H1 (cell line): Measurements from ENCODE around the gene TBC1D22A. TPM values are rescaled to one million over a fixed set of nuclear protein-coding genes. Genes with fewer than 3 reads are reported as not detected.
A peak's percentile ranks its signal among the peaks of the same experiment; 100 is the strongest.

Source experiments
- CTCF ChIA-PET: fragments of 300-600 bp; sonication (Branson Sonifier 250); formaldehyde crosslinking; loops from one replicate; lab custom pipeline; 2021; ENCODE audit not compliant: partially characterized antibody; lab: Charles Lee
- POLR2A ChIA-PET: fragments of 300-600 bp; sonication (Branson Sonifier 250); formaldehyde crosslinking; loops from one replicate; lab custom pipeline; 2021; ENCODE audit warnings: inconsistent platforms; ENCODE audit not compliant: partially characterized antibody; lab: Charles Lee
- DNase-seq, 2 experiments: peaks; one replicate each; pipeline versions ENCODE4 v3.0.0 to v3.0.0-alpha.2; 2010 to 2022; ENCODE audit warnings: low spot score in 2 of 2, low read depth in 1 of 2, mixed read lengths in 1 of 2
- FAIRE-seq: peaks from 2 replicates; lab custom pipeline; 2011; peaks lifted over from hg19 to GRCh38; lab: Jason Lieb, UNC
- H2AFZ ChIP-seq: 2 replicates; pipeline ENCODE4 v1.8.1; 2012; ENCODE audit warnings: low read length, inconsistent platforms
- H2AK5ac ChIP-seq: 2 replicates; pipeline ENCODE4 v1.6.1; 2013; ENCODE audit warnings: low read depth, low read length
- H2BK120ac ChIP-seq: replicated peaks from 2 replicates; pipeline ENCODE3; 2013; ENCODE audit warnings: low read depth, low read length, inconsistent platforms
- H2BK12ac ChIP-seq: 2 replicates; pipeline ENCODE4 v1.6.1; 2013; ENCODE audit warnings: low read depth, low read length
- H2BK15ac ChIP-seq: 2 replicates; pipeline ENCODE4 v1.6.1; 2013; ENCODE audit warnings: low read length
- H2BK20ac ChIP-seq: 2 replicates; pipeline ENCODE4 v1.6.1; 2013; ENCODE audit warnings: low read length
- H2BK5ac ChIP-seq: 2 replicates; pipeline ENCODE4 v1.6.1; 2013; ENCODE audit warnings: low read depth, low read length
- H3K14ac ChIP-seq: 2 replicates; pipeline ENCODE4 v1.6.1; 2013; ENCODE audit warnings: inconsistent platforms; ENCODE audit not compliant: insufficient read length
- H3K18ac ChIP-seq: 2 replicates; pipeline ENCODE4 v1.6.1; 2013; ENCODE audit warnings: low read length; ENCODE audit errors: extremely low read depth
- H3K23ac ChIP-seq: 2 replicates; pipeline ENCODE4 v1.6.1; 2013; ENCODE audit warnings: inconsistent platforms; ENCODE audit not compliant: insufficient read length
- H3K23me2 ChIP-seq: 2 replicates; pipeline ENCODE4 v1.6.1; 2013; ENCODE audit warnings: low read depth, low read length
- H3K27ac ChIP-seq: 2 replicates; pipeline ENCODE4 v1.6.1; 2011; ENCODE audit warnings: low read depth, low read length, inconsistent platforms
- H3K27me3 ChIP-seq, 4 experiments: replicated peaks in 1 of 4; 1 replicate in 1 of 4; 2 replicates in 3 of 4; pipeline versions ENCODE4 v1.6.1 to v1.8.1; 2011 to 2013; ENCODE audit warnings: low read length in 3 of 4, mild to moderate bottlenecking in 3 of 4, inconsistent platforms in 2 of 4, mixed read lengths in 2 of 4, moderate library complexity in 1 of 4; ENCODE audit not compliant: control insufficient read depth in 3 of 4, insufficient read depth in 3 of 4; ENCODE audit errors: extremely low read depth in 1 of 4
- H3K36me3 ChIP-seq, 4 experiments: 2 replicates each; pipeline versions ENCODE4 v1.6.1 to v1.8.1; 2011 to 2013; ENCODE audit warnings: mild to moderate bottlenecking in 4 of 4, low read length in 3 of 4, moderate library complexity in 2 of 4, control low read depth in 1 of 4, inconsistent platforms in 1 of 4; ENCODE audit not compliant: insufficient read depth in 4 of 4, control insufficient read depth in 2 of 4
- H3K4ac ChIP-seq: replicated peaks from 2 replicates; pipeline ENCODE3; 2013; ENCODE audit warnings: low read length, low read depth, mixed read lengths, inconsistent platforms; ENCODE audit not compliant: insufficient read length
- H3K4me1 ChIP-seq, 4 experiments: replicated peaks in 1 of 4; 1 replicate in 1 of 4; 2 replicates in 3 of 4; pipeline versions ENCODE4 v1.6.1 to v1.8.1; 2011 to 2013; ENCODE audit warnings: low read length in 3 of 4, inconsistent platforms in 2 of 4, mixed read lengths in 1 of 4; ENCODE audit not compliant: insufficient read depth in 4 of 4, control insufficient read depth in 3 of 4
- H3K4me2 ChIP-seq, 2 experiments: 2 replicates each; pipeline versions ENCODE4 v1.6.1 to v1.8.1; 2011 to 2013; ENCODE audit warnings: low read depth in 2 of 2, low read length in 2 of 2, control low read depth in 1 of 2, inconsistent platforms in 1 of 2, mild to moderate bottlenecking in 1 of 2; ENCODE audit not compliant: insufficient read depth in 1 of 2
- H3K4me3 ChIP-seq, 4 experiments: fragments of 200-600, 300-600 bp in 1 of 4; sonication (generic), shearing (Covaris generic), sonication (Bioruptor Twin) in 1 of 4; 2 replicates each; pipeline versions ENCODE4 v1.5.1 to v1.8.1; 2011 to 2016; ENCODE audit warnings: low read length in 4 of 4, low read depth in 3 of 4, control low read depth in 2 of 4, inconsistent platforms in 2 of 4, mild to moderate bottlenecking in 2 of 4, mixed read lengths in 1 of 4, moderate library complexity in 1 of 4; ENCODE audit not compliant: insufficient read depth in 2 of 4; ENCODE audit errors: extremely low read depth in 1 of 4
- H3K56ac ChIP-seq: replicated peaks from 2 replicates; pipeline ENCODE3; 2013; ENCODE audit warnings: low read depth, mild to moderate bottlenecking, mixed read lengths, low read length, inconsistent platforms; ENCODE audit not compliant: insufficient read length
- H3K79me1 ChIP-seq: 2 replicates; pipeline ENCODE4 v1.6.1; 2013; ENCODE audit warnings: low read depth, low read length, control low read depth
- H3K79me2 ChIP-seq, 2 experiments: 2 replicates each; pipeline versions ENCODE4 v1.6.1 to v1.8.1; 2012 to 2013; ENCODE audit warnings: low read length in 2 of 2, mild to moderate bottlenecking in 2 of 2, inconsistent platforms in 1 of 2; ENCODE audit not compliant: insufficient read depth in 2 of 2, control insufficient read depth in 1 of 2
- H3K9ac ChIP-seq, 4 experiments: replicated peaks in 1 of 4; 1 replicate in 1 of 4; 2 replicates in 3 of 4; pipeline versions ENCODE4 v1.6.1 to v1.8.1; 2011 to 2013; ENCODE audit warnings: low read depth in 3 of 4, low read length in 3 of 4, control low read depth in 2 of 4, mild to moderate bottlenecking in 2 of 4, moderate library complexity in 2 of 4, inconsistent platforms in 1 of 4; ENCODE audit errors: extremely low read depth in 1 of 4
- H3K9me3 ChIP-seq, 2 experiments: 2 replicates each; pipeline versions ENCODE4 v1.6.1 to v1.8.1; 2012 to 2013; ENCODE audit warnings: mild to moderate bottlenecking in 2 of 2, moderate library complexity in 2 of 2, control low read depth in 1 of 2, inconsistent platforms in 1 of 2, low read depth in 1 of 2, low read length in 1 of 2, mixed read lengths in 1 of 2; ENCODE audit not compliant: insufficient read depth in 2 of 2
- H4K20me1 ChIP-seq, 2 experiments: replicated peaks in 1 of 2; 2 replicates each; pipeline versions ENCODE3 to v1.8.1; 2011 to 2013; ENCODE audit warnings: inconsistent platforms in 2 of 2, low read length in 2 of 2, mild to moderate bottlenecking in 1 of 2; ENCODE audit not compliant: insufficient read depth in 2 of 2, control insufficient read depth in 1 of 2
- H4K5ac ChIP-seq: 2 replicates; pipeline ENCODE4 v1.6.1; 2013; ENCODE audit warnings: low read length, low read depth, mixed read lengths, inconsistent platforms; ENCODE audit not compliant: insufficient read length
- H4K8ac ChIP-seq: 2 replicates; pipeline ENCODE4 v1.8.0; 2013; ENCODE audit warnings: mild to moderate bottlenecking, moderate library complexity, low read length, inconsistent platforms; ENCODE audit not compliant: insufficient read depth; ENCODE audit errors: extremely low read depth
- H4K91ac ChIP-seq: replicated peaks from 2 replicates; pipeline ENCODE3; 2013; ENCODE audit warnings: low read length, mixed read lengths, inconsistent platforms; ENCODE audit not compliant: insufficient read length
- CBX5 ChIP-seq: fragments of 300-800, 300-1000 bp; sonication (generic); IDR thresholded peaks from 2 replicates; pipeline ENCODE4 v1.7.1; 2016; ENCODE audit warnings: antibody characterized with exemption, low read length, low read depth
- GABPA ChIP-seq: IDR thresholded peaks from 2 replicates; pipeline ENCODE4 v1.6.1; 2011; ENCODE audit warnings: mild to moderate bottlenecking, low read length, moderate library complexity, borderline replicate concordance; ENCODE audit not compliant: insufficient read depth
- GTF2F1 ChIP-seq: IDR thresholded peaks from 2 replicates; pipeline ENCODE4 v1.6.1; 2012; ENCODE audit warnings: low read depth, low read length, improper control_type of control experiment, borderline replicate concordance
- HDAC6 ChIP-seq: IDR thresholded peaks from one replicate; pipeline ENCODE4 v1.7.1; 2012; ENCODE audit warnings: low read depth, mild to moderate bottlenecking, inconsistent platforms, low read length, moderate library complexity
- KDM4A ChIP-seq: IDR thresholded peaks from one replicate; pipeline ENCODE4 v1.7.1; 2012; ENCODE audit warnings: low read depth, mild to moderate bottlenecking, moderate library complexity, low read length, inconsistent platforms; ENCODE audit not compliant: severe bottlenecking
- KDM5A ChIP-seq: fragments of 200-600 bp; IDR thresholded peaks from 2 replicates; pipeline ENCODE4 v1.7.1; 2012; ENCODE audit warnings: mild to moderate bottlenecking, low read length, inconsistent platforms, mixed read lengths
- POLR2A ChIP-seq, 2 experiments: IDR thresholded peaks; 1 replicate in 1 of 2; 2 replicates in 1 of 2; pipeline ENCODE4 v1.6.1; 2011; ENCODE audit warnings: low read depth in 2 of 2, low read length in 2 of 2, mild to moderate bottlenecking in 2 of 2; ENCODE audit errors: control extremely low read depth in 1 of 2
- POLR2AphosphoS5 ChIP-seq: IDR thresholded peaks from 2 replicates; pipeline ENCODE4 v1.6.1; 2011; ENCODE audit warnings: low read depth, low read length
- RBBP5 ChIP-seq: IDR thresholded peaks from 2 replicates; pipeline ENCODE4 v1.7.1; 2012; ENCODE audit warnings: low read depth, mild to moderate bottlenecking, inconsistent platforms, low read length, moderate library complexity, borderline replicate concordance
- SIN3A ChIP-seq, 2 experiments: IDR thresholded peaks in 1 of 2; conservative IDR thresholded peaks in 1 of 2; 2 replicates each; pipeline ENCODE4 v1.6.1; 2011 to 2012; ENCODE audit warnings: low read length in 2 of 2, improper control_type of control experiment in 1 of 2, low read depth in 1 of 2, mild to moderate bottlenecking in 1 of 2
- SIX5 ChIP-seq: IDR thresholded peaks from 2 replicates; pipeline ENCODE4 v1.6.1; 2011; ENCODE audit warnings: mild to moderate bottlenecking, low read depth, low read length
- SRF ChIP-seq: IDR thresholded peaks from 2 replicates; pipeline ENCODE4 v1.6.1; 2011; ENCODE audit warnings: mild to moderate bottlenecking, low read depth, low read length, moderate library complexity
- TAF1 ChIP-seq: IDR thresholded peaks from 2 replicates; pipeline ENCODE4 v1.6.1; 2011; ENCODE audit warnings: mild to moderate bottlenecking, low read depth, low read length
- WGBS, 2 experiments: shearing (Covaris generic) in 1 of 2; methylation state at CpG; one replicate each; pipeline versions ENCODE4 v1.1.6 to v1.1.7; 2013 to 2015; ENCODE audit warnings: low lambda C conversion rate in 2 of 2, mixed read lengths in 2 of 2, inconsistent platforms in 1 of 2, low coverage in 1 of 2, missing lambda C conversion rate in 1 of 2; ENCODE audit not compliant: insufficient replicate concordance in 2 of 2, insufficient coverage in 1 of 2, insufficient read length in 1 of 2; ENCODE audit errors: extremely low coverage in 1 of 2, missing lambda C conversion rate in 1 of 2; 5-methylcytosine and 5-hydroxymethylcytosine counted together
- polyA plus RNA-seq, 7 experiments: library from polyadenylated mRNA; depleted of rRNA in 3 of 7; stranded (reverse) in 5 of 7; unstranded in 2 of 7; fragments of >200 nt in 5 of 7; fragments of 200-250 nt in 2 of 7; gene quantifications; 1 replicate in 5 of 7; 2 replicates in 1 of 7; 4 replicates in 1 of 7; pipeline versions ENCODE4 v1.2.1 to v1.2.3, GENCODE V29; 2011 to 2013; ENCODE audit warnings: missing spikeins in 2 of 7, mixed read lengths in 2 of 7
- total RNA-seq: library from RNA; stranded (reverse); fragmentation: NEBNext Ultra II Directional; extraction: Animal tissue kit (Norgen Biotek cat#: 25700); gene quantifications from 2 replicates; pipeline ENCODE4 v1.2.1, GENCODE V29; 2021
- TF ChIP-seq, protein P1 (sequence below): IDR thresholded peaks from 2 replicates; pipeline ENCODE4 v1.6.1; 2012; ENCODE audit warnings: low read length, inconsistent platforms

TBC1D22A gene
- total and polyA plus RNA-seq, 2 of the 8 experiments (the other 6 are each of a cell fraction or from before 2014, with no cell fraction given): 11.9 to 18.4 TPM

DNA sequence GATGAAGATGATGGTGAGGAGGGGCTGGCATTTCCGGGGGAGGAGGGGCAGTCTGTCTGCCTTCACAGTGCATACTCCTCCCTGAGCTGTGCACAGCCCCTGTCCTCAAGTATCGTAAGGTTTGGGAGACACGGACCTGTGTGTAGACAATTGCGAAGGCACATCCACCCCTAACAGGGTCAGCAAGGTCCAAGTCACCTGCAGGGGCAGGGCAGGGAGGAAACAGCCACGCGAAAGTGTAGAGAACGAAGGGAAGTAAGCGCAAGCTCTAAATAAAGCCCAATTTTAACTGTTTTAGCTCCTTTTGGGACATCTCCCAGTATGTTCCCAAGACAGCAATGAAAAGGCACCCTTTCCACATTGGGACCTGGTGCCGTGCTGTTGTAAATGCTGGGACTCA is 448.2 kb downstream of the TBC1D22A start:
- Histone ChIP-seq H3K4me2 (no peak overlapping the region), H2BK15ac (no peak overlapping the region), H3K23me2 (no peaks in the 10 kb centered on the region), H4K8ac (no peak overlapping the region), H3K56ac (no peak overlapping the region), H2BK120ac (no peak overlapping the region), H3K27ac (no peak overlapping the region), H4K91ac (no peak overlapping the region), H2BK5ac (no peak overlapping the region), H4K20me1 (no peaks in the 10 kb centered on the region), H2AK5ac (no peak overlapping the region), H2BK12ac (no peak overlapping the region), H3K79me2 (no peaks in the 10 kb centered on the region), H3K79me1 (no peaks in the 10 kb centered on the region), H3K27me3 (no peaks in the 10 kb centered on the region), H3K23ac (no peak overlapping the region), H2BK20ac (no peak overlapping the region), H3K4ac (no peak overlapping the region), H3K9me3 (peaks cover 76 to 87% of the 10 kb centered on the region in 2 experiments), H2AFZ (no peak overlapping the region), H4K5ac (no peak overlapping the region), H3K14ac (no peak overlapping the region), H3K18ac (no peak overlapping the region), H3K36me3 (no peaks in the 10 kb centered on the region), H3K9ac (no peak overlapping the region), H3K4me3 (no peak overlapping the region), H3K4me1 (no peaks in the 10 kb centered on the region)
- 89% methylated on average over 9 of the region's 9 CpGs; no CpG with 5 or more reads in 1 of the 2 experiments for WGBS, 2 experiments
- CTCF ChIA-PET: interaction anchor here (1.2 kb wide), 1 partner anchor 10 kb away, joined by 3 read pairs; no protein-coding TSS in a partner anchor
- DNase-seq (peak in 1 of 2 experiments; percentile 28), FAIRE-seq (no peak)
- POLR2A ChIA-PET: no interaction called here
- TF ChIP-seq KDM5A: no peak
- TF ChIP-seq, protein P1, sequence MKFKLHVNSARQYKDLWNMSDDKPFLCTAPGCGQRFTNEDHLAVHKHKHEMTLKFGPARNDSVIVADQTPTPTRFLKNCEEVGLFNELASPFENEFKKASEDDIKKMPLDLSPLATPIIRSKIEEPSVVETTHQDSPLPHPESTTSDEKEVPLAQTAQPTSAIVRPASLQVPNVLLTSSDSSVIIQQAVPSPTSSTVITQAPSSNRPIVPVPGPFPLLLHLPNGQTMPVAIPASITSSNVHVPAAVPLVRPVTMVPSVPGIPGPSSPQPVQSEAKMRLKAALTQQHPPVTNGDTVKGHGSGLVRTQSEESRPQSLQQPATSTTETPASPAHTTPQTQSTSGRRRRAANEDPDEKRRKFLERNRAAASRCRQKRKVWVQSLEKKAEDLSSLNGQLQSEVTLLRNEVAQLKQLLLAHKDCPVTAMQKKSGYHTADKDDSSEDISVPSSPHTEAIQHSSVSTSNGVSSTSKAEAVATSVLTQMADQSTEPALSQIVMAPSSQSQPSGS: no peak
- no peak for TF ChIP-seq POLR2AphosphoS5
- no peak for TF ChIP-seq HDAC6
- no peak for TF ChIP-seq POLR2A (IDR thresholded peaks at IDR 0.05; ENCODE audit: control extremely low read depth in 1 of 2, low read depth in 2 of 2, low read length in 2 of 2)
- TF ChIP-seq SIX5: no peak
- no peak for TF ChIP-seq TAF1
- no peak for TF ChIP-seq KDM4A
- no peak for TF ChIP-seq SIN3A (conservative IDR thresholded peaks at IDR 0.05 in 1 of 2, IDR thresholded peaks at IDR 0.05 in 1 of 2; ENCODE audit: low read depth in 1 of 2, low read length in 2 of 2)
- TF ChIP-seq GABPA: no peak
- TF ChIP-seq GTF2F1: no peak
- TF ChIP-seq SRF: no peak
- TF ChIP-seq RBBP5: no peak
- TF ChIP-seq CBX5: no peak
